ENCODE data around the gene HABP4. TPM values are rescaled to one million over a fixed set of nuclear protein-coding genes. Genes with fewer than 3 reads are reported as not detected.

Gene HABP4
- total RNA-seq, 1 experiment from 2014 or later = 9.8 TPM

DNA sequence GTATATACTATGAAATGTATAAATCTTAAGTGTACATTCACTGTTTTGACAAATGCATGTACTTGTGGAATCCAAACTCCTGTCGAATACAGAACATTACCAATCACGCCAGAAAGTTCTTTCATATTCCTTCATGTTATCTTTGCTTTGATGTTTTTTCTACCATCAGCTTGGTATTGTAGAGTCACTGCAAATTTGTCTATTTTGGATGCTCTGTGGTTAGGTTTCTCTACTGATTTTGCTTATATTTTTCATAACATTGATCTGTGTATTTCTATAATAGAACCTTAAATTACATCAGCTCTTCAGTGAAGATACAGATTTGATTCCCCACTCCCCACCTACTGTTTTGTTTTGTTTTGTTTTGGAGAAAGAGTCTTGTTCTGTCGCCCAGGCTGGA lies 30.8 kb downstream of the HABP4 start (continued):
- TF ChIP-seq, protein P1, sequence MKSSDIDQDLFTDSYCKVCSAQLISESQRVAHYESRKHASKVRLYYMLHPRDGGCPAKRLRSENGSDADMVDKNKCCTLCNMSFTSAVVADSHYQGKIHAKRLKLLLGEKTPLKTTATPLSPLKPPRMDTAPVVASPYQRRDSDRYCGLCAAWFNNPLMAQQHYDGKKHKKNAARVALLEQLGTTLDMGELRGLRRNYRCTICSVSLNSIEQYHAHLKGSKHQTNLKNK (CRISPR knock-in tag; IDR thresholded peaks at IDR 0.05) = no peak
- TF ChIP-seq ZNF423 (CRISPR knock-in tag; IDR thresholded peaks at IDR 0.05) = no peak

DNA sequence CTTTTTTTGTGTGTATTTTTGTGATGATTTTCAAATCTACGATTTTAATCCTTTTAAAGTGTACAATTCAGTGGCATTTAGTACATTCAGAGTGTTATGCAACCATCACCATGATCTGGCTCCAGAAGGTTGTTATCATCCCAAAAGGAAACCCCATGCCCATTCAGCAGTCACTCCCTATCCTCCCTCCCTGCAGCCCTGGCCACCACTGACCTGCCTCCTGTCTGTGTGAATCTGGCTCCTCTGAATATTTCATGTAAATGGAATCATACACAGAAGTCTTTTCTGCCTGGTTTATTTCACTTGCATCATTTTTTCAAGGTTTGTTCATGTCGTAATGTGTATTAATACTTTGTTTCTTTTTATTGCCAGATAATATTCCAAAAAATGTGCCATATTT lies 32.5 kb downstream of the HABP4 start:
- ATAC-seq = no peak
- Mint-ChIP-seq H3K36me3 (peaks cover 21% of the 10 kb centered on the region), H3K27me3 (ENCODE audit: low read depth) (no peaks in the 10 kb centered on the region), H3K9me3 (no peaks in the 10 kb centered on the region), H3K4me3 (no peak overlapping the region), H3K27ac (no peak overlapping the region), H3K4me1 (no peaks in the 10 kb centered on the region)
- DNase-seq (ENCODE audit: low spot score) = no peak
- TF ChIP-seq CREM (CRISPR knock-in tag; IDR thresholded peaks at IDR 0.05) (no peak), ZNF263 (CRISPR knock-in tag; IDR thresholded peaks at IDR 0.05; ENCODE audit: low read depth) (no peak), CREB1 (CRISPR knock-in tag; IDR thresholded peaks at IDR 0.05) (no peak), HMGA2 (CRISPR knock-in tag; IDR thresholded peaks at IDR 0.05) (no peak), OVOL2 (CRISPR knock-in tag; IDR thresholded peaks at IDR 0.05; ENCODE audit: borderline replicate concordance) (no peak)
- TF ChIP-seq, protein P2, sequence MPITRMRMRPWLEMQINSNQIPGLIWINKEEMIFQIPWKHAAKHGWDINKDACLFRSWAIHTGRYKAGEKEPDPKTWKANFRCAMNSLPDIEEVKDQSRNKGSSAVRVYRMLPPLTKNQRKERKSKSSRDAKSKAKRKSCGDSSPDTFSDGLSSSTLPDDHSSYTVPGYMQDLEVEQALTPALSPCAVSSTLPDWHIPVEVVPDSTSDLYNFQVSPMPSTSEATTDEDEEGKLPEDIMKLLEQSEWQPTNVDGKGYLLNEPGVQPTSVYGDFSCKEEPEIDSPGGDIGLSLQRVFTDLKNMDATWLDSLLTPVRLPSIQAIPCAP (CRISPR knock-in tag; IDR thresholded peaks at IDR 0.05) = no peak
- CTCF ChIA-PET = interaction anchor here (1.2 kb wide), 1 partner anchor 41 kb away, joined by 4 read pairs; no protein-coding TSS in a partner anchor
- POLR2A ChIA-PET = no interaction called here

DNA sequence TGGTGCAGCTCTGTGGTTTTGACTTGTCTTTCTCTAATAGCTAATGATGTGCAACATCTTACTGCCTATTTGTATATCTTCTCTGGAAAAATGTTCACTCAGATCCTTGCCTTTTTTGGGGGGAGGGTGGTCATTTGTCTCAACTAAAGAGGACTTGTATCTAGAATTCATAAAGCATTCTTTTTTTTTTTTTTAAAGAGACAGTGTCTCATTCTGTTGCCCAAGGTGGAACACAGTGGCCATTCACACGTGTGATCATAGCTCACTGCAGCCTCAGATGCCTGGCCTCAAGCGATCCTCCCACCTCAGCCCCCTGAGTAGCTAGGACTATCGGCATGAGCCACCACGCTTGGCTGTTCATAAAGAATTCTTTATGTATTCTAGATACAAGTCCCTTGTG lies 33.2 kb downstream of the HABP4 start:
- DNase-seq (ENCODE audit: low spot score) = no peak
- Mint-ChIP-seq H3K4me3 (no peak overlapping the region), H3K9me3 (no peaks in the 10 kb centered on the region), H3K36me3 (peaks cover 21% of the 10 kb centered on the region), H3K27ac (no peak overlapping the region), H3K27me3 (ENCODE audit: low read depth) (no peaks in the 10 kb centered on the region), H3K4me1 (no peaks in the 10 kb centered on the region)
- ChIA-PET CTCF (interaction anchor here (1.2 kb wide), 1 partner anchor 42 kb away, joined by 4 read pairs; no protein-coding TSS in a partner anchor), POLR2A (no interaction called here)
- TF ChIP-seq NFYB (CRISPR knock-in tag; conservative IDR thresholded peaks at IDR 0.05; ENCODE audit: low read depth) (no peak), JUN (CRISPR knock-in tag; IDR thresholded peaks at IDR 0.05) (no peak)
- ATAC-seq = no peak

DNA sequence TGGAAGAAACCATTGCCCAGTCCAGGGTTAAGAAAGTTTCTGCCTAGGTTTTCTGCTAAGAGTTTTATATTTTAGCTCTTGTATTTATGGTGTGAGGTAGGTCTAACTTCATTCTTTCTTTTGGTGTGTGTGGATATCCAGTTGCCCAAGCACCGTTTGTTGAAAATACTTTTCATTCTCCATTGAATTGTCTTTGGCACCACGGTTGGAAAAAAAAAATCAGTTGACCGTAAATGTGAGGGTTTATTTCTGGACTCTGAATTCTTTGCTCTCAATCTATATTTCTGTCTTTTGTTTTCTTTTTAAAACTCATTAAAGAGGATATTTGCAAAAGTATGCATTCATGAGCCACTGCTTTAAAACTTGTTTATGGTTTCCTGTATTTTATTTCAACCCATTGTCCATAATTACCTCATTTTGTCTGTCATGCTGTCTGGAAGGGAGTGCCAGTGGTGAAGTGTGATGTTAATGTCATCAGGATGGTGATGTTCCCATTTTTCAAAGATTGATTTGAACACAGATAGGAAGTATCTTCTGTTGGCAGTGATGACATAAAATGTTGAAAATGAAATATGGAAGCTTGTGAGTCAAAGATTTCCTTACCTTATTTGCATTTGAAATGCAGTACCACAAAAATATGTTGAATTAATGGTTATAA lies 33.9 kb downstream of the HABP4 start:
- no peak for DNase-seq (ENCODE audit: low spot score)
- CTCF ChIA-PET = interaction anchor here (1.2 kb wide), 1 partner anchor 42 kb away, joined by 4 read pairs; no protein-coding TSS in a partner anchor
- Mint-ChIP-seq H3K4me1 (no peaks in the 10 kb centered on the region), H3K27ac (no peak overlapping the region), H3K36me3 (peaks cover 21% of the 10 kb centered on the region), H3K4me3 (no peak overlapping the region), H3K9me3 (no peaks in the 10 kb centered on the region), H3K27me3 (ENCODE audit: low read depth) (no peaks in the 10 kb centered on the region)
- POLR2A ChIA-PET = no interaction called here
- no peak for ATAC-seq
- TF ChIP-seq, protein P3, sequence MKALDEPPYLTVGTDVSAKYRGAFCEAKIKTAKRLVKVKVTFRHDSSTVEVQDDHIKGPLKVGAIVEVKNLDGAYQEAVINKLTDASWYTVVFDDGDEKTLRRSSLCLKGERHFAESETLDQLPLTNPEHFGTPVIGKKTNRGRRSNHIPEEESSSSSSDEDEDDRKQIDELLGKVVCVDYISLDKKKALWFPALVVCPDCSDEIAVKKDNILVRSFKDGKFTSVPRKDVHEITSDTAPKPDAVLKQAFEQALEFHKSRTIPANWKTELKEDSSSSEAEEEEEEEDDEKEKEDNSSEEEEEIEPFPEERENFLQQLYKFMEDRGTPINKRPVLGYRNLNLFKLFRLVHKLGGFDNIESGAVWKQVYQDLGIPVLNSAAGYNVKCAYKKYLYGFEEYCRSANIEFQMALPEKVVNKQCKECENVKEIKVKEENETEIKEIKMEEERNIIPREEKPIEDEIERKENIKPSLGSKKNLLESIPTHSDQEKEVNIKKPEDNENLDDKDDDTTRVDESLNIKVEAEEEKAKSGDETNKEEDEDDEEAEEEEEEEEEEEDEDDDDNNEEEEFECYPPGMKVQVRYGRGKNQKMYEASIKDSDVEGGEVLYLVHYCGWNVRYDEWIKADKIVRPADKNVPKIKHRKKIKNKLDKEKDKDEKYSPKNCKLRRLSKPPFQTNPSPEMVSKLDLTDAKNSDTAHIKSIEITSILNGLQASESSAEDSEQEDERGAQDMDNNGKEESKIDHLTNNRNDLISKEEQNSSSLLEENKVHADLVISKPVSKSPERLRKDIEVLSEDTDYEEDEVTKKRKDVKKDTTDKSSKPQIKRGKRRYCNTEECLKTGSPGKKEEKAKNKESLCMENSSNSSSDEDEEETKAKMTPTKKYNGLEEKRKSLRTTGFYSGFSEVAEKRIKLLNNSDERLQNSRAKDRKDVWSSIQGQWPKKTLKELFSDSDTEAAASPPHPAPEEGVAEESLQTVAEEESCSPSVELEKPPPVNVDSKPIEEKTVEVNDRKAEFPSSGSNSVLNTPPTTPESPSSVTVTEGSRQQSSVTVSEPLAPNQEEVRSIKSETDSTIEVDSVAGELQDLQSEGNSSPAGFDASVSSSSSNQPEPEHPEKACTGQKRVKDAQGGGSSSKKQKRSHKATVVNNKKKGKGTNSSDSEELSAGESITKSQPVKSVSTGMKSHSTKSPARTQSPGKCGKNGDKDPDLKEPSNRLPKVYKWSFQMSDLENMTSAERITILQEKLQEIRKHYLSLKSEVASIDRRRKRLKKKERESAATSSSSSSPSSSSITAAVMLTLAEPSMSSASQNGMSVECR (CRISPR knock-in tag; IDR thresholded peaks at IDR 0.05; ENCODE audit: borderline replicate concordance) = no peak
- TF ChIP-seq, protein P4, sequence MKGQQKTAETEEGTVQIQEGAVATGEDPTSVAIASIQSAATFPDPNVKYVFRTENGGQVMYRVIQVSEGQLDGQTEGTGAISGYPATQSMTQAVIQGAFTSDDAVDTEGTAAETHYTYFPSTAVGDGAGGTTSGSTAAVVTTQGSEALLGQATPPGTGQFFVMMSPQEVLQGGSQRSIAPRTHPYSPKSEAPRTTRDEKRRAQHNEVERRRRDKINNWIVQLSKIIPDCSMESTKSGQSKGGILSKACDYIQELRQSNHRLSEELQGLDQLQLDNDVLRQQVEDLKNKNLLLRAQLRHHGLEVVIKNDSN (CRISPR knock-in tag; IDR thresholded peaks at IDR 0.05) = no peak
- TF ChIP-seq TCF7 (CRISPR knock-in tag; IDR thresholded peaks at IDR 0.05; ENCODE audit: low read depth) = no peak
- TF ChIP-seq MYBL2 (CRISPR knock-in tag; IDR thresholded peaks at IDR 0.05) = no peak
- no peak for TF ChIP-seq GTF2I (CRISPR knock-in tag; conservative IDR thresholded peaks at IDR 0.05)
